Sigmoid colon (tissue), 7 donors: ENCODE results near the gene ULBP3. TPM values are rescaled to one million over a fixed set of nuclear protein-coding genes. Genes with fewer than 3 reads are reported as not detected.

Experiments
- DNase-seq: peaks from one replicate; pipeline ENCODE4 v3.0.0-alpha.2; 2019
- H3K27ac ChIP-seq, 4 donors: fragments of 200-600 bp; sonication (generic); one replicate each; pipeline ENCODE4 v1.5.1; 2016 to 2019; ENCODE audit warnings: mild to moderate bottlenecking in 1 of 4
- H3K27me3 ChIP-seq, 3 donors: fragments of 200-600 bp; sonication (generic); one replicate each; pipeline ENCODE4 v1.5.1; 2019; ENCODE audit warnings: mild to moderate bottlenecking in 1 of 3
- H3K36me3 ChIP-seq, 4 donors: fragments of 200-600 bp; sonication (generic); one replicate each; pipeline ENCODE4 v1.5.1; 2016 to 2019
- H3K4me1 ChIP-seq, 4 donors: fragments of 200-600 bp; sonication (generic); one replicate each; pipeline ENCODE4 v1.5.1; 2017 to 2019
- H3K4me3 ChIP-seq, 4 donors: fragments of 200-600 bp; sonication (generic); one replicate each; pipeline ENCODE4 v1.5.1; 2017 to 2019; ENCODE audit warnings: mild to moderate bottlenecking in 2 of 4, moderate library complexity in 1 of 4
- H3K9me3 ChIP-seq, 4 donors: fragments of 200-600 bp in 3 of 4; sonication (generic) in 3 of 4; one replicate each; pipeline versions ENCODE4 v1.5.1 to v1.6.1; 2013 to 2019
- EP300 ChIP-seq, 4 donors: sonication (generic); formaldehyde crosslinking; IDR thresholded peaks; one replicate each; pipeline ENCODE4 v1.6.1; 2017; ENCODE audit warnings: antibody characterized with exemption in 4 of 4
- POLR2A ChIP-seq, 2 donors: fragments of 450-650 bp; IDR thresholded peaks; one replicate each; pipeline ENCODE4 v1.6.1; 2016; ENCODE audit warnings: antibody characterized with exemption in 2 of 2, mild to moderate bottlenecking in 2 of 2, moderate library complexity in 2 of 2
- POLR2AphosphoS5 ChIP-seq, 4 donors: sonication (generic); formaldehyde crosslinking; IDR thresholded peaks; one replicate each; pipeline ENCODE4 v1.6.1; 2017; ENCODE audit warnings: antibody characterized with exemption in 4 of 4
- WGBS, 2 donors: extraction: QIAGEN DNeasy Blood & Tissue Kit; methylation state at CpG; one replicate each; pipeline ENCODE4 v1.1.7; 2013; 5-methylcytosine and 5-hydroxymethylcytosine counted together
- intact Hi-C: fragments of 100-400 bp; cut with DNase I; formaldehyde crosslinking; loops from one replicate; pipeline ENCODE4 v1.15.1; 2023
- polyA plus RNA-seq, 3 donors: library from polyadenylated mRNA; stranded (reverse); fragments of 200-250 nt; gene quantifications; one replicate each; pipeline ENCODE4 v1.2.3, GENCODE V29; 2013
- total RNA-seq, 4 donors: library from RNA; depleted of rRNA; stranded (reverse); fragments of >200 nt; gene quantifications; one replicate each; pipeline ENCODE4 v1.1.0, GENCODE V29; 2016
- TF ChIP-seq, protein P1 (sequence below), 4 experiments: fragments of 450-650 bp in 3 of 4; fragments of 200-600 bp in 1 of 4; IDR thresholded peaks; one replicate each; pipeline ENCODE4 v1.5.1; 2016 to 2019; ENCODE audit warnings: antibody characterized with exemption in 4 of 4, mild to moderate bottlenecking in 3 of 4, moderate library complexity in 2 of 4
- donor health status: healthy with polysubstance abuse.
- donor health status: Bipolar disorder and iron deficiency.
- donor health status: healthy.

ULBP3 gene
- total and polyA plus RNA-seq, 7 donors: 0.95 to 1.5 TPM; not detected in 5

DNA sequence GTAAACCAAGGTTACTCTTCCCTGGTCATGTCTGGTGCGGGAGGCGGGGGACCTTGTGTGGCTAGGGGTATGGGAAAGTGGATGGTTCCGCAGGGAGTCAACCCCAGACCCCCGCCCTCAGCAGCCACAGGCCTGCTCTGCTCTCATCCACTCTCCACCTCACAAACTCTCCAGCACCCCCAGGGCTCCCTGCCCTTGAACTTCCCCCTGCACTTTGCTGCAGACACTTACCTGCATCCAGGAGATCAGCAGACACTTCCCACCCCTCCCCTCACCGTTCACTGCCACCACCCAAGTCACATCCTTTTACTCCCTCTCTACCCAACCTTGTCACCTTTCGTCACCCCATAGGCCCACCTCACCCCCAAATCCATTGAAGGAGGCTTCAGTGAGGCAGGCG, 39.6 kb downstream of the ULBP3 start:
- H3K27me3 ChIP-seq: peaks cover 7 to 34% (median 22%) of the 10 kb centered on the region in 3 donors
- no peak for TF ChIP-seq POLR2A (IDR thresholded peaks at IDR 0.05)
- no peak for TF ChIP-seq EP300 (IDR thresholded peaks at IDR 0.05)
- TF ChIP-seq, protein P1, sequence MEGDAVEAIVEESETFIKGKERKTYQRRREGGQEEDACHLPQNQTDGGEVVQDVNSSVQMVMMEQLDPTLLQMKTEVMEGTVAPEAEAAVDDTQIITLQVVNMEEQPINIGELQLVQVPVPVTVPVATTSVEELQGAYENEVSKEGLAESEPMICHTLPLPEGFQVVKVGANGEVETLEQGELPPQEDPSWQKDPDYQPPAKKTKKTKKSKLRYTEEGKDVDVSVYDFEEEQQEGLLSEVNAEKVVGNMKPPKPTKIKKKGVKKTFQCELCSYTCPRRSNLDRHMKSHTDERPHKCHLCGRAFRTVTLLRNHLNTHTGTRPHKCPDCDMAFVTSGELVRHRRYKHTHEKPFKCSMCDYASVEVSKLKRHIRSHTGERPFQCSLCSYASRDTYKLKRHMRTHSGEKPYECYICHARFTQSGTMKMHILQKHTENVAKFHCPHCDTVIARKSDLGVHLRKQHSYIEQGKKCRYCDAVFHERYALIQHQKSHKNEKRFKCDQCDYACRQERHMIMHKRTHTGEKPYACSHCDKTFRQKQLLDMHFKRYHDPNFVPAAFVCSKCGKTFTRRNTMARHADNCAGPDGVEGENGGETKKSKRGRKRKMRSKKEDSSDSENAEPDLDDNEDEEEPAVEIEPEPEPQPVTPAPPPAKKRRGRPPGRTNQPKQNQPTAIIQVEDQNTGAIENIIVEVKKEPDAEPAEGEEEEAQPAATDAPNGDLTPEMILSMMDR (IDR thresholded peaks at IDR 0.05): no peak
- TF ChIP-seq POLR2AphosphoS5 (IDR thresholded peaks at IDR 0.05): no peak
- intact Hi-C loops: no loop called here

DNA sequence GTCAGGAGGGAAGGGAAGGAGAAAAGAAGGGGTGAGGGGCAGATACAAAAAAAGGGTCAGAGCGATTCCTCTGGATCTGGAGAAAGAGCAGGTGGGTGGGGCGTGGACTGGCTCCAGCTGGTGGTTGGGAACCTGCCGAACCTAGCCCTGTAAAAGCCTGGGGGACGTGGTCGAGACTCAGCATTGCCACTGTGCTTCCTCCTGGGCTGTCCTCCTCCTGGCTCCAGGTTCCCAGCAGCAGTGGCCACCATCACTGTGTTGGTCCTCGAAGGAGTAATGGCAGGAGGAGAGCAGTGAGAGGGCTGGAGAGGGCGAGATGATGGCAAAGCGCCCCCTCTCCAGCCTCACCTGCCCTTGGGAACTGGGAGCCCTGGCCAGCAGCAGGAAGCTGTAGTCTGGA, 40.1 kb downstream of the ULBP3 start:
- Histone ChIP-seq H3K36me3 (no peaks in the 10 kb centered on the region), H3K9me3 (no peaks in the 10 kb centered on the region), H3K4me1 (peaks cover 0 to 15% (median 14%) of the 10 kb centered on the region in 4 donors), H3K4me3 (no peak overlapping the region), H3K27ac (no peak overlapping the region), H3K27me3 (peaks cover 7 to 38% (median 22%) of the 10 kb centered on the region in 3 donors)
- TF ChIP-seq POLR2A (IDR thresholded peaks at IDR 0.05): no peak
- no peak for TF ChIP-seq POLR2AphosphoS5 (IDR thresholded peaks at IDR 0.05)
- TF ChIP-seq EP300 (IDR thresholded peaks at IDR 0.05): no peak
- TF ChIP-seq, protein P1 (IDR thresholded peaks at IDR 0.05): no peak
- intact Hi-C loops: no loop called here
- DNase-seq: no peak
- WGBS, 2 donors: 54 to 74% methylated on average over 8 of the region's 8 CpGs

More for the DNA sequence above, 39.6 kb downstream of the ULBP3 start:
- H3K4me3 ChIP-seq: no peak overlapping the region
- no peaks in the 10 kb centered on the region for H3K9me3 ChIP-seq
- H3K4me1 ChIP-seq: peaks cover 0 to 15% (median 14%) of the 10 kb centered on the region in 4 donors
- no peak for DNase-seq
- no peaks in the 10 kb centered on the region for H3K36me3 ChIP-seq
- no peak overlapping the region for H3K27ac ChIP-seq
- WGBS, 2 donors: 86 to 87% methylated on average over 7 of the region's 7 CpGs

DNA sequence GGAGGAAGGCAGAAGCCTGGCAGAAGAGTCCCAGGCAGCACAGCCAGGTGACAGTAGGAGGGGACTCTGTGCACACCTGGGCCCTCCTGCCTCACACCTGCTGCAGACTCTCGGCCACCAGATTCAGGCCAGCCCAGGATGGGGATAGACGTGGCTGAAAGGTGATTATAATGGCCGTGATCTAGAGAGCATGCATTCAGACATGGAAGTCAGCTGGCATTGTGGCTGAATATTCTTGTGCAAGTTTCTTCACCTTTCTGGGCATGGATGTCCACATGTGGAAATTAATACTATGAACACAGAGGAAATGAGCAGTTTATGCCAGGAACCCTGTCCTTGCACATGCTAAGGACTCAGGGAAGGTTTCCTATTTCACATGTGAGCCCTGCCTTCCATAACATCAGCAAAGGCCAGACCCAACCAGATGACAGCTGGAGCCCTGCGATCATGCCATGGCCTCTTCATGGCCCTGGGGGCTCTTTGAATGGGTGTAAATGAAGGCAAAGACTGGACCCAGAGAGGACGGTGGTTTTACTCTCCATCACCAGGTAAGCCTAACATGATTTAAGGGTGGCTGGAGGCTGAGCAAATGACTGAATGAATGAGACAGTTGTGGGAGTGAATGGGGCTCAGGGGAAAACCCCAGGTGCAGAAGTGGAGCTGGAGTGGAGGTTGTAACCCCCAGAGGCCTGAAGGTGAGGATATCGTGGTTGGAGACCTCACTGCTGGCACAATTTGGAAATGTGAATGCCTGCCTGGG, 40.9 kb downstream of the ULBP3 start:
- 80 to 86% methylated on average over 6 of the region's 6 CpGs for WGBS, 2 donors
- no peak overlapping the region for H3K27ac ChIP-seq
- H3K9me3 ChIP-seq: no peaks in the 10 kb centered on the region
- intact Hi-C loops: no loop called here
- H3K27me3 ChIP-seq: peaks cover 7 to 38% (median 22%) of the 10 kb centered on the region in 3 donors
- H3K4me3 ChIP-seq: no peak overlapping the region
- H3K36me3 ChIP-seq: no peaks in the 10 kb centered on the region
- no peak for DNase-seq
- peaks cover 0 to 15% (median 14%) of the 10 kb centered on the region in 4 donors for H3K4me1 ChIP-seq
- TF ChIP-seq EP300 (IDR thresholded peaks at IDR 0.05): no peak
- no peak for TF ChIP-seq POLR2AphosphoS5 (IDR thresholded peaks at IDR 0.05)
- no peak for TF ChIP-seq POLR2A (IDR thresholded peaks at IDR 0.05)
- TF ChIP-seq, protein P1 (IDR thresholded peaks at IDR 0.05): no peak

DNA sequence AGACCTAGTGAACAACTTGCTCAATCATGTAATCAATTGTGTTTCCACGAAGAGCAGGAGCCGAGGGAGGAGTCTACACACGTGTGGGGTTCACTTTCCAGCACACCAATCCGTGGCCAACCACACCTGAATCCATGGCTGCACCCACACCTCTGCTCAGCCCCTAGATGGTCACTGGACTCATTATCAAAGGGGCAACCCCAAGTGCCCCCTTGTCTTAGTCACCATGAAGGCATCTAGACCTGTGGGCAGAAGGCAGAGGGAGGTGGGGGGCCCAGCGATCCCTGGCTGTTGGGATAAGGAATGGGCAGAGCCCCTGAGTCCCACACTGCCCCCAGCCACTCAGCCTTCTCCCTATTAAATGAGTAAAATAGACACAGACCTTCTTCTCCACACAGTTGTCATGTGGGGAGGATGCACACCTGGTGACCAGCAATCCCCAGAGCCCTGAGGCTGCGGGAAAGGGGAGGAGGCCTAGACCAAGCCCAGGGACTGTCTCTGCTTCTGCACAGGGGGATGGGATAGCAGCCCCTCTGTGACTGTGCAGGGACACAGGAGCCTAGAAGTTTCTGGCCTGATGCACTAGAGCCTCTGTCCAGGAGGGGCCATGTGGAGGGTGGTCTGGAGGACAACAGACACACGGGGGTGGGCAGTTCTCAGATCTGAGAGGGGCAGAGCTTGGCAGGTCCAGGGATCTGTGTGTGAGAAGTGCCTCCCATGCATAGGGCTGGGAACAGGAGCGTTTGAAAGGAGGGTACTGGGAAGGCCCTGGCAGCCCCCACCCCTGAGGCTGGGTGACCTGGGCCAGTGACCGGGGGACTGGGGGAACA, 41.7 kb downstream of the ULBP3 start:
- H3K27me3 ChIP-seq: peaks cover 7 to 38% (median 22%) of the 10 kb centered on the region in 3 donors
- TF ChIP-seq POLR2AphosphoS5 (IDR thresholded peaks at IDR 0.05) (no peak), POLR2A (IDR thresholded peaks at IDR 0.05) (no peak), EP300 (IDR thresholded peaks at IDR 0.05) (no peak)
- TF ChIP-seq, protein P1 (IDR thresholded peaks at IDR 0.05): no peak
- WGBS, 2 donors: 85% methylated on average over 9 of the region's 9 CpGs
- no peak overlapping the region for H3K27ac ChIP-seq
- peaks cover 0 to 15% (median 14%) of the 10 kb centered on the region in 4 donors for H3K4me1 ChIP-seq
- no peaks in the 10 kb centered on the region for H3K36me3 ChIP-seq
- H3K9me3 ChIP-seq: no peaks in the 10 kb centered on the region
- no peak overlapping the region for H3K4me3 ChIP-seq
- DNase-seq: no peak
- intact Hi-C loops: no loop called here
